IMR-90 (cell line): ENCODE results near the gene ZNF670. TPM values are rescaled to one million over a fixed set of nuclear protein-coding genes. Genes with fewer than 3 reads are reported as not detected.

Source experiments
- ATAC-seq: fragments of 200-7000 bp; cut with Tn5 transposase; 2 replicates; pipeline ENCODE4 v1.9.1; 2020; ENCODE audit warnings: low read depth, mild to moderate bottlenecking, moderate library complexity
- BruUV-seq: library from RNA; stranded (reverse); fragments of 400-500 nt; replicated peaks from 2 replicates; lab custom pipeline; 2021; lab: Mats Ljungman, UMichigan
- CTCF ChIA-PET: fragments of 300-600 bp; formaldehyde crosslinking; extraction: SDS; loops from one replicate; lab custom pipeline; 2021; ENCODE audit warnings: antibody characterized with exemption; lab: Yijun Ruan, JAX
- POLR2A ChIA-PET: fragments of 300-600 bp; sonication (Branson Sonifier 250); formaldehyde crosslinking; loops from one replicate; lab custom pipeline; 2022; ENCODE audit warnings: antibody characterized with exemption; ENCODE audit not compliant: unreplicated experiment; lab: Charles Lee
- DNase-seq: peaks from one replicate; pipeline ENCODE4 v3.0.0; 2013
- H2AFZ ChIP-seq: replicated peaks from 2 replicates; pipeline ENCODE3; 2013; ENCODE audit warnings: low read length, mild to moderate bottlenecking; ENCODE audit not compliant: poor library complexity
- H2AK5ac ChIP-seq: 2 replicates; pipeline ENCODE4 v1.6.1; 2013; ENCODE audit warnings: low read depth, low read length, inconsistent platforms
- H2AK9ac ChIP-seq: replicated peaks from 2 replicates; pipeline ENCODE3; 2013; ENCODE audit warnings: mild to moderate bottlenecking, low read depth, low read length, moderate library complexity; ENCODE audit not compliant: poor library complexity
- H2BK120ac ChIP-seq: 2 replicates; pipeline ENCODE4 v1.6.1; 2013; ENCODE audit warnings: low read depth, low read length, inconsistent platforms
- H2BK15ac ChIP-seq: 3 replicates; pipeline ENCODE4 v1.6.1; 2013; ENCODE audit warnings: low read depth, low read length, inconsistent platforms
- H2BK20ac ChIP-seq: 2 replicates; pipeline ENCODE4 v1.6.1; 2013; ENCODE audit warnings: low read depth, mild to moderate bottlenecking, inconsistent platforms, low read length, moderate library complexity
- H2BK5ac ChIP-seq: 2 replicates; pipeline ENCODE4 v1.6.1; 2013; ENCODE audit warnings: mild to moderate bottlenecking, low read depth, low read length, inconsistent platforms; ENCODE audit not compliant: poor library complexity, severe bottlenecking
- H3K14ac ChIP-seq: replicated peaks from 2 replicates; pipeline ENCODE4 v1.6.1; 2013; ENCODE audit warnings: low read depth, low read length, inconsistent platforms
- H3K18ac ChIP-seq: 2 replicates; pipeline ENCODE4 v1.6.1; 2013; ENCODE audit warnings: low read depth, low read length, control low read depth
- H3K23ac ChIP-seq: 2 replicates; pipeline ENCODE4 v1.6.1; 2013; ENCODE audit warnings: low read depth, low read length, inconsistent platforms
- H3K27ac ChIP-seq: 2 replicates; pipeline ENCODE4 v1.5.1; 2013; ENCODE audit warnings: mild to moderate bottlenecking, control low read depth, low read length; ENCODE audit not compliant: insufficient read depth
- H3K27me3 ChIP-seq: 2 replicates; pipeline ENCODE4 v1.6.1; 2013; ENCODE audit warnings: low read length; ENCODE audit not compliant: control insufficient read depth, insufficient read depth
- H3K36me3 ChIP-seq: 2 replicates; pipeline ENCODE4 v1.6.1; 2013; ENCODE audit warnings: low read length, mixed read lengths; ENCODE audit not compliant: control insufficient read depth, insufficient read depth
- H3K4ac ChIP-seq: 2 replicates; pipeline ENCODE4 v1.6.1; 2013; ENCODE audit warnings: low read depth, low read length, inconsistent platforms
- H3K4me1 ChIP-seq: 2 replicates; pipeline ENCODE4 v1.6.1; 2013; ENCODE audit warnings: low read length, mixed read lengths; ENCODE audit not compliant: control insufficient read depth, insufficient read depth
- H3K4me2 ChIP-seq: 2 replicates; pipeline ENCODE4 v1.6.1; 2013; ENCODE audit warnings: low read depth, mild to moderate bottlenecking, control low read depth, low read length, moderate library complexity
- H3K4me3 ChIP-seq: 2 replicates; pipeline ENCODE4 v1.5.1; 2013; ENCODE audit warnings: low read depth, mild to moderate bottlenecking, control low read depth, low read length, moderate library complexity; ENCODE audit not compliant: insufficient read depth
- H3K56ac ChIP-seq: 2 replicates; pipeline ENCODE4 v1.6.1; 2013; ENCODE audit warnings: low read length, inconsistent platforms; ENCODE audit not compliant: insufficient read depth; ENCODE audit errors: extremely low read depth
- H3K79me1 ChIP-seq, 2 experiments: 2 replicates each; pipeline ENCODE4 v1.6.1; 2013; ENCODE audit warnings: low read length in 2 of 2, inconsistent platforms in 1 of 2, low read depth in 1 of 2
- H3K9ac ChIP-seq: 2 replicates; pipeline ENCODE4 v1.6.1; 2013; ENCODE audit warnings: low read depth, low read length, control low read depth
- H3K9me1 ChIP-seq: 2 replicates; pipeline ENCODE4 v1.6.1; 2013; ENCODE audit warnings: low read length, inconsistent platforms; ENCODE audit not compliant: insufficient read depth
- H3K9me3 ChIP-seq: 2 replicates; pipeline ENCODE4 v1.6.1; 2013; ENCODE audit warnings: low read length; ENCODE audit not compliant: control insufficient read depth, insufficient read depth
- H4K20me1 ChIP-seq: 2 replicates; pipeline ENCODE4 v1.6.1; 2013; ENCODE audit warnings: low read length, inconsistent platforms; ENCODE audit not compliant: insufficient read depth
- H4K5ac ChIP-seq: 2 replicates; pipeline ENCODE4 v1.6.1; 2013; ENCODE audit warnings: mild to moderate bottlenecking, low read depth, low read length, control low read depth
- H4K8ac ChIP-seq, 2 experiments: 2 replicates each; pipeline ENCODE4 v1.6.1; 2013; ENCODE audit warnings: low read depth in 2 of 2, low read length in 2 of 2, control low read depth in 1 of 2, inconsistent platforms in 1 of 2
- H4K91ac ChIP-seq: 2 replicates; pipeline ENCODE4 v1.6.1; 2013; ENCODE audit warnings: low read depth, low read length, inconsistent platforms; ENCODE audit not compliant: insufficient read depth
- BHLHE40 ChIP-seq: fragments of 150-350 bp; IDR thresholded peaks from 2 replicates; pipeline ENCODE4 v1.6.1; 2016; ENCODE audit warnings: mild to moderate bottlenecking, low read depth, low read length
- CEBPB ChIP-seq: IDR thresholded peaks from 2 replicates; pipeline ENCODE4 v1.6.1; 2012; ENCODE audit warnings: low read depth, low read length, improper control_type of control experiment
- CHD1 ChIP-seq: IDR thresholded peaks from 2 replicates; pipeline ENCODE4 v1.6.1; 2012; ENCODE audit warnings: low read depth, low read length, improper control_type of control experiment
- FOS ChIP-seq: fragments of 150-350 bp; IDR thresholded peaks from 2 replicates; pipeline ENCODE4 v1.6.1; 2016; ENCODE audit warnings: low read depth, low read length
- MAFK ChIP-seq: IDR thresholded peaks from 2 replicates; pipeline ENCODE4 v1.6.1; 2012; ENCODE audit warnings: low read depth, low read length, improper control_type of control experiment
- MAZ ChIP-seq: IDR thresholded peaks from 2 replicates; pipeline ENCODE4 v1.6.1; 2012; ENCODE audit warnings: low read depth, mild to moderate bottlenecking, low read length, improper control_type of control experiment, moderate library complexity, borderline replicate concordance
- MXI1 ChIP-seq: IDR thresholded peaks from 2 replicates; pipeline ENCODE4 v1.6.1; 2012; ENCODE audit warnings: low read depth, mild to moderate bottlenecking, low read length, moderate library complexity, borderline replicate concordance
- NFE2L2 ChIP-seq: fragments of 150-350 bp; IDR thresholded peaks from 2 replicates; pipeline ENCODE4 v1.6.1; 2016; ENCODE audit warnings: low read depth, mild to moderate bottlenecking, low read length
- POLR2A ChIP-seq: IDR thresholded peaks from 2 replicates; pipeline ENCODE4 v1.6.1; 2012; ENCODE audit warnings: mild to moderate bottlenecking, low read depth, low read length
- RAD21 ChIP-seq: IDR thresholded peaks from 2 replicates; pipeline ENCODE4 v1.6.1; 2012; ENCODE audit warnings: low read length, improper control_type of control experiment
- RCOR1 ChIP-seq: IDR thresholded peaks from 2 replicates; pipeline ENCODE4 v1.6.1; 2012; ENCODE audit warnings: mild to moderate bottlenecking, low read length, improper control_type of control experiment; ENCODE audit not compliant: insufficient replicate concordance
- RFX5 ChIP-seq: IDR thresholded peaks from 2 replicates; pipeline ENCODE4 v1.8.0; 2012; ENCODE audit warnings: low read depth, mild to moderate bottlenecking, low read length, moderate library complexity
- SMC3 ChIP-seq: fragments of 150-350 bp; IDR thresholded peaks from 2 replicates; pipeline ENCODE4 v1.6.1; 2016; ENCODE audit warnings: low read depth, mild to moderate bottlenecking, antibody characterized with exemption, low read length, moderate library complexity
- USF2 ChIP-seq: fragments of 150-350 bp; IDR thresholded peaks from 2 replicates; pipeline ENCODE4 v1.6.1; 2017; ENCODE audit warnings: mild to moderate bottlenecking, antibody characterized with exemption, low read length, low read depth
- WGBS, 2 experiments: methylation state at CpG; one replicate each; pipeline versions ENCODE4 v1.1.5 to v1.1.7; 2013; ENCODE audit warnings: missing lambda C conversion rate in 2 of 2; ENCODE audit not compliant: insufficient read length in 1 of 2; ENCODE audit errors: extremely low coverage in 2 of 2; 5-methylcytosine and 5-hydroxymethylcytosine counted together
- dilution Hi-C: fragments of 300-500 bp; cut with HindIII; formaldehyde crosslinking; loops from one replicate; pipeline ENCODE4 v1.14.3; 2018; ENCODE audit warnings: low sequenced_read_pairs; ENCODE audit not compliant: unreplicated experiment
- in situ Hi-C: fragments of 300-500 bp; cut with MboI; formaldehyde crosslinking; loops from 3 replicates; pipeline ENCODE4 v1.14.3; 2019; ENCODE audit warnings: low sequenced_read_pairs, inconsistent platforms, mixed read lengths
- intact Hi-C: fragments of 100-400 bp; cut with micrococcal nuclease; formaldehyde crosslinking; loops from 2 replicates; pipeline ENCODE4 v1.10.0; 2022
- polyA plus RNA-seq, 3 experiments: library from polyadenylated mRNA; depleted of rRNA; stranded (reverse); fragments of >200 nt; gene quantifications; 2 replicates each; pipeline ENCODE4 v1.2.3, GENCODE V29; 2012; ENCODE audit warnings: low replicate concordance in 1 of 3
- total RNA-seq: library from RNA; depleted of rRNA; stranded (reverse); fragments of >200 nt; gene quantifications from 2 replicates; pipeline ENCODE4 v1.2.3, GENCODE V29; 2012
- TF ChIP-seq, protein P1 (sequence below): conservative IDR thresholded peaks from 2 replicates; pipeline ENCODE4 v1.5.1; 2012; ENCODE audit warnings: mild to moderate bottlenecking, low read depth, low read length, improper control_type of control experiment
- TF ChIP-seq, protein P2 (sequence below): fragments of 150-350 bp; IDR thresholded peaks from 2 replicates; pipeline ENCODE4 v1.6.1; 2016; ENCODE audit warnings: low read depth, mild to moderate bottlenecking, low read length, moderate library complexity, borderline replicate concordance

Gene ZNF670
- total and polyA plus RNA-seq, 2 of the 4 experiments (the other 2 are of a cell fraction), result 1.8 to 4.5 TPM

DNA sequence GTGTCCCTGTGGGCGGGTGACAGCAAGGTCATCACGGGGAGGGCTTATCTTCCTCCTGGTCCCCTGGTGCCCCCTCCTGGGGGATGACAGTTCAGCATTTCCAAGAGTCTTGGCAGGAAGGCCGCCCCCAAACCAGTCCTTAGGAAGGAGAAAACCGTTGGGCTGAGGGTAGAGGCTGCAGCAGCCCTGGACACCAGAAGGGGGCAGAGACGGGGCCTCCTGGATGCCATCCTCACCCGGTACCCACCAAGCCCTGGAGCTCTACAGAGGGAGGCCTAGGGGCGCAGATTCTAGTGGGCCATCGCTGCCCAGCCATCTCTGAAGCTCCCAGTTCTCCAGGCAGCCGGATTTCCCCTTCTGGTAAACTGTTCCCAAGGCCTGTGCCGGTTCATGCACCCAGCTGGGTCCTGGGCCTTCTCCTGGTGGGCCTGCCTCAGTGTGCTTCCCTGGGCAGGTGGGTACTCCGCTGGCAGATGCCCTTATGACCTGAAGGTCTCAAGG, 40.4 kb upstream of the ZNF670 start:
- no peak overlapping the region for H2BK5ac ChIP-seq
- H3K9me3 ChIP-seq, result no peaks in the 10 kb centered on the region
- no peak overlapping the region for H3K4me3 ChIP-seq
- no peaks in the 10 kb centered on the region for H3K9me1 ChIP-seq
- H3K27me3 ChIP-seq, result no peaks in the 10 kb centered on the region
- no peak overlapping the region for H3K4ac ChIP-seq
- H3K36me3 ChIP-seq, result no peaks in the 10 kb centered on the region
- intact Hi-C loops (no loop called here), in situ Hi-C loops (no loop called here), dilution Hi-C loops (no loop called here)
- no peak overlapping the region for H3K56ac ChIP-seq
- no peak for DNase-seq
- H2BK20ac ChIP-seq, result no peak overlapping the region
- H4K91ac ChIP-seq, result no peak overlapping the region
- H2BK15ac ChIP-seq, result no peak overlapping the region
- ATAC-seq, result no peak; the same call in 1 of the 2 replicates
- WGBS, 2 experiments, result 79% methylated on average over 6 of the region's 11 CpGs; no CpG with 5 or more reads in 1 of the 2 experiments
- no peak overlapping the region for H2AK9ac ChIP-seq
- H3K27ac ChIP-seq, result no peak overlapping the region
- no peak overlapping the region for H3K9ac ChIP-seq
- H3K79me1 ChIP-seq, result no peaks in the 10 kb centered on the region
- H3K18ac ChIP-seq, result no peak overlapping the region
- H4K5ac ChIP-seq, result no peak overlapping the region
- H2AFZ ChIP-seq, result no peak overlapping the region
- H3K23ac ChIP-seq, result no peak overlapping the region
- no peaks in the 10 kb centered on the region for H3K4me1 ChIP-seq
- H3K14ac ChIP-seq, result no peak overlapping the region
- TF ChIP-seq SMC3, result no peak
- no peak for TF ChIP-seq MXI1
- TF ChIP-seq RFX5, result no peak
- TF ChIP-seq MAFK, result no peak
- TF ChIP-seq, protein P1, sequence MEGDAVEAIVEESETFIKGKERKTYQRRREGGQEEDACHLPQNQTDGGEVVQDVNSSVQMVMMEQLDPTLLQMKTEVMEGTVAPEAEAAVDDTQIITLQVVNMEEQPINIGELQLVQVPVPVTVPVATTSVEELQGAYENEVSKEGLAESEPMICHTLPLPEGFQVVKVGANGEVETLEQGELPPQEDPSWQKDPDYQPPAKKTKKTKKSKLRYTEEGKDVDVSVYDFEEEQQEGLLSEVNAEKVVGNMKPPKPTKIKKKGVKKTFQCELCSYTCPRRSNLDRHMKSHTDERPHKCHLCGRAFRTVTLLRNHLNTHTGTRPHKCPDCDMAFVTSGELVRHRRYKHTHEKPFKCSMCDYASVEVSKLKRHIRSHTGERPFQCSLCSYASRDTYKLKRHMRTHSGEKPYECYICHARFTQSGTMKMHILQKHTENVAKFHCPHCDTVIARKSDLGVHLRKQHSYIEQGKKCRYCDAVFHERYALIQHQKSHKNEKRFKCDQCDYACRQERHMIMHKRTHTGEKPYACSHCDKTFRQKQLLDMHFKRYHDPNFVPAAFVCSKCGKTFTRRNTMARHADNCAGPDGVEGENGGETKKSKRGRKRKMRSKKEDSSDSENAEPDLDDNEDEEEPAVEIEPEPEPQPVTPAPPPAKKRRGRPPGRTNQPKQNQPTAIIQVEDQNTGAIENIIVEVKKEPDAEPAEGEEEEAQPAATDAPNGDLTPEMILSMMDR, result peak; percentile 25; the same call in 1 of the 2 replicates
- no peak for TF ChIP-seq CEBPB
- TF ChIP-seq POLR2A, result no peak
- no peak for TF ChIP-seq CHD1
- peak; percentile 13; the same call in 1 of the 2 replicates for TF ChIP-seq RAD21
- TF ChIP-seq NFE2L2, result no peak
- TF ChIP-seq, protein P2, sequence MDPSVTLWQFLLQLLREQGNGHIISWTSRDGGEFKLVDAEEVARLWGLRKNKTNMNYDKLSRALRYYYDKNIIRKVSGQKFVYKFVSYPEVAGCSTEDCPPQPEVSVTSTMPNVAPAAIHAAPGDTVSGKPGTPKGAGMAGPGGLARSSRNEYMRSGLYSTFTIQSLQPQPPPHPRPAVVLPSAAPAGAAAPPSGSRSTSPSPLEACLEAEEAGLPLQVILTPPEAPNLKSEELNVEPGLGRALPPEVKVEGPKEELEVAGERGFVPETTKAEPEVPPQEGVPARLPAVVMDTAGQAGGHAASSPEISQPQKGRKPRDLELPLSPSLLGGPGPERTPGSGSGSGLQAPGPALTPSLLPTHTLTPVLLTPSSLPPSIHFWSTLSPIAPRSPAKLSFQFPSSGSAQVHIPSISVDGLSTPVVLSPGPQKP, result no peak
- TF ChIP-seq FOS, result no peak
- no peak for TF ChIP-seq USF2
- TF ChIP-seq MAZ, result no peak
- TF ChIP-seq RCOR1, result no peak
- no peak for TF ChIP-seq BHLHE40
- no peak overlapping the region for H4K8ac ChIP-seq
- no peaks in the 10 kb centered on the region for H4K20me1 ChIP-seq
- no peak overlapping the region for H2BK120ac ChIP-seq
- no TSS peak for BruUV-seq
- CTCF ChIA-PET, result interaction anchor here (0.6 kb wide), 1 partner anchor 264 kb away, joined by 3 read pairs; no protein-coding TSS in a partner anchor
- H3K4me2 ChIP-seq, result no peak overlapping the region
- no peak overlapping the region for H2AK5ac ChIP-seq
- POLR2A ChIA-PET, result no interaction called here
